G401 (cell line): ENCODE data around the gene AFF3. TPM values are rescaled to one million over a fixed set of nuclear protein-coding genes. Genes with fewer than 3 reads are reported as not detected.
"Not testable (repeated sequence)": the region's sequence is repeated elsewhere in the genome, so short reads cannot be mapped to it uniquely, and the experiment has no call there.

ENCODE experiments used
- DNase-seq: peaks from one replicate; pipeline ENCODE4 v3.0.0-alpha.2; 2015; ENCODE audit warnings: low spot score
- in situ Hi-C: cut with HindIII; loops from 2 replicates; pipeline ENCODE4 v1.10.0; 2016; ENCODE audit warnings: low sequenced_read_pairs, mixed read lengths
- total RNA-seq: library from RNA; depleted of rRNA; stranded (reverse); fragments of >200 nt; shearing (Covaris generic); gene quantifications from 2 replicates; pipeline ENCODE4 v1.2.3, GENCODE V29; 2014

Gene AFF3
- total RNA-seq, 1 experiment from 2014 or later, result 3.0 TPM

DNA sequence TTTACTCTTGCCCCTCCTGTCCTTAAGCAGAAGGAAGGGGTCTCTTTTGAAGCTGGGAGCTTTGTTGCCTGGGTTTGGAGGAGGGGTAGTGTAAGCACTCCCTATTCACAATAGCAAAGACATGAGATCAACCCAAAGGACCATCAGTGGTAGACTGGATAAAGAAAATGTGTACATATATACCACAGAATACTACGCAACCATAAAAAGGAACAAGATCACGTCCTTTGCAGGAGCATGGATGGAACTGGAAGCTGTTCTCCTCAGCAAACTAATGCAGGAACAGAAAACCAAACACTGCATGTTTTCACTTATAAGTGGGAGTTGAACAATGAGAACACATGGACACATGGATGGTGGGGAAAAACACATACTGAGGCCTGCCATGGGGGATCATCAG, 371.5 kb downstream of the AFF3 start:
- no peak for DNase-seq
- in situ Hi-C loops, result no loop called here

GRCh38 chr2:99765731-99766318, 376.6 kb downstream of the AFF3 start:
- no peak for DNase-seq
- in situ Hi-C loops, result no loop called here

DNA sequence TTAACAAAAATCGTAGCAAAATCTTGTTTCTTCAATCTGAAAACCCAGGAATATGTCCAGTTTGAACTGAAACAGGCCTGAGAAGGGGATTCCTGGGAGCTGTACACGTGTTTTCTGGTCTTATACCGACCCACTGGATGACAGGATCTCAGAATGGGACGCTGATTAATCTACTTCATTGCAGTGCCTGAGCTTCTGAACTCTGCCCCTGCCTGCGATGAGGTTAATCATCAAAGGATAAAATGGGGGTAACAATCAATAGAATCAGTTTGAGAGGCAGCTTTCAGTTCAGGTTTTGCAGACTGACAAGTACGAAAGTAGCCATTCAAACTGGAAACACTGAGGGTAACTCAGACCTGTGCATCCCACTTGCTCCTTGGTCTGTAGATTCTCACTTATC, 378.6 kb downstream of the AFF3 start:
- in situ Hi-C loops, result no loop called here
- no peak for DNase-seq

GRCh38 chr2:99762714-99763113, 379.7 kb downstream of the AFF3 start:
- no peak for DNase-seq
- in situ Hi-C loops, result no loop called here

- in situ Hi-C loops, result no loop called here
- DNase-seq, result no peak
Observed at GRCh38 chr2:99757611-99758114, 384.7 kb downstream of the AFF3 start.

DNA sequence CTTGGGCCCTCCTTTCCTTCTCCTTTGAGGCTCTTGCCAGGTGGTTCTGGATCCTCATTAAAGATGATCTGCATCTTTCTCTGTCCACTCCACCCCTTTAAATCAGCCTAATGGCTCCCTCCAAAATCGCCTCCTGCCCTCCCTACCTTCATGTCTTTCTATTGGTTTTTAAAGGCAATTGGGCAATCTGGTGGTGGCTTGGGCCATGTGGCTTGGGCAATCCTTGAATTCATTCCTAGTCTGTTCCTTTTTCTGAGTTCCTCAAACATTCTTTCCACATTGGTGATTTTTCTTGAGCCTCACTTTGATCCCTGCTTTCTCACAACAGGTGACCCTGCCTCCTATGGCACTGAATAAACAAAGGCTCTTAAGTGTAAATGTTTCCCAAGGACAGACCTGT, 386.3 kb downstream of the AFF3 start:
- in situ Hi-C loops, result no loop called here
- no peak for DNase-seq

DNA sequence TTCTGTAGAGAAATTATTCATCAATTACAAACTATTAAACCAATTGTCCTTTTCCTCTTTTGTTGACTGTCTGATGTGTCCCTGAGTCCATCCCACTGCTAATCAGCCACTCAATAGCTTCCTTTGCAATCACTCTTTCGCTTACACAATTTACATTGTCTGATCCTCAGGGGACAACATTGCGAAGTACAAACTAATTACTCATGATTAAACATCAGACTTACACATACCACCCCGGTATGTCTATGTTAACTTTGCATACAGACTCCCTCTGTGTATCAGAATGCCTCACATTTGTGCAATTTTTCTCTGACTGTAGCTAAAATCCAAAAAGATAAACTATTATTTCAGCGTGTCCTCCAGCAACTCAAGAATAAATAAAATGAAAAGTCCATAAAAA, 388.2 kb downstream of the AFF3 start:
- DNase-seq, result no peak
- in situ Hi-C loops, result no loop called here

GRCh38 chr2:99753505-99753904, 388.9 kb downstream of the AFF3 start:
- no peak for DNase-seq
- in situ Hi-C loops, result no loop called here

GRCh38 chr2:99748344-99748743, 394.0 kb downstream of the AFF3 start:
- DNase-seq, result no peak
- in situ Hi-C loops, result no loop called here

- DNase-seq, result no peak
- in situ Hi-C loops, result no loop called here
Observed at GRCh38 chr2:99747842-99748241, 394.5 kb downstream of the AFF3 start.

- DNase-seq, result no peak
- in situ Hi-C loops, result no loop called here
Observed at GRCh38 chr2:99743146-99743545, 399.2 kb downstream of the AFF3 start.

DNA sequence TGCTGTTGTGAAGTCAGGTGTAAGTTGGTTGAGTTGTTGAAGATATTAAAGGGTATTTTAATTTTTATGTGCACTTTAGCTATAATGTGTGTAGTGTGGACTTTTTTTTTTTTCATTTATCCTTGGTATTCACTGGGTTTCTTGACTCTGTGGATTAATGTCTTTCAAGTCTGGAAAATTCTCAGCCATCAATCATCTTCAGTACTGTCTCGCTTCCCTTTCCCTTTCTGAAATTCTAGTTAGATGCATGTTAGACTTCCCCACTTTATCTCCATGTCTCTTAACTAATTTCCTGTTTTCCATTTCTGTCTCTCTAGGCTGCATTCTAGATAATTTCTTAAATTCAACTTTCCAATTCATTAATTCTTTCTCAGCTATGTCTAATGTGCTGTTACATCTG, 404.9 kb downstream of the AFF3 start:
- no peak for DNase-seq
- in situ Hi-C loops, result no loop called here

DNA sequence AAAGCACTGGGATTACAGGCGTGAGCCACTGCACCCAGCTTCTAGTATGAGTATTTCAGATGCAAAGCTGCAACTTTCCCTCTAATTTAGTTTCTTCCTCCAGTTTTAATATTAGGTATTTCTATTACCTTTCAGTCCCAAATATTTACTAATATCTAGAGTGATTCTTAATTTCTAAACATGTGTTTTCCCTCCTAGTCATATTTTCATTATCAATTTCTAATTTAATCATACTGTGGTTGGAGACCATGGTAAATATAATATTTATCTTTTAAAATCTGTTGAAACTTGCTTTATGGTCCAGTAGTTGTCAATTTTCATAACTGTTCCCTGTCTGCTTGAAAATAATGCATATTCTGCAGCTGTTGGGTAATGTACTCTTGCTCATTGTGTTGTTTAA, 406.6 kb downstream of the AFF3 start:
- in situ Hi-C loops, result no loop called here
- DNase-seq, result no peak

- DNase-seq, in situ Hi-C loops: not testable (repeated sequence)
Observed at GRCh38 chr2:99735314-99735713, 407.1 kb downstream of the AFF3 start.

DNA sequence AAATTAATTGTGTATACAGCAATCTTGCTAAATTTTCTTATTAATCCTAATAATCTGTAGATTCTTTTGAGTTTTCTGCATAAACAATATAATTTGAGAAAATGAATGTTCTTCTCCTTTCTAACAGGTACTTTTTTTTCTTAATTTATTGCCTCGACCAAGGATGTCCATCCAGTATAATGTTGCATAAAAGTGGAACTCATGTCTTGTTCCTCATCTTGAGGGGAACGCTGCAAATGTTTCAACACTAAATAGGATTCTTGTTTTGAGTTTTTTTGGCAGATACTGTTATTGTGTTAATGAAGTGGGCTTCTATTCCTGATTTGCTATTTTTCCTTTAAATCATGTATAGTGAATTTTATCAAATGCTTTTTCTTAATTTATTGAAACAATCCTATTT, 408.2 kb downstream of the AFF3 start:
- no peak for DNase-seq
- in situ Hi-C loops, result no loop called here

- no peak for DNase-seq
- in situ Hi-C loops, result no loop called here
Observed at GRCh38 chr2:99729104-99730025, 413.0 kb downstream of the AFF3 start.

DNA sequence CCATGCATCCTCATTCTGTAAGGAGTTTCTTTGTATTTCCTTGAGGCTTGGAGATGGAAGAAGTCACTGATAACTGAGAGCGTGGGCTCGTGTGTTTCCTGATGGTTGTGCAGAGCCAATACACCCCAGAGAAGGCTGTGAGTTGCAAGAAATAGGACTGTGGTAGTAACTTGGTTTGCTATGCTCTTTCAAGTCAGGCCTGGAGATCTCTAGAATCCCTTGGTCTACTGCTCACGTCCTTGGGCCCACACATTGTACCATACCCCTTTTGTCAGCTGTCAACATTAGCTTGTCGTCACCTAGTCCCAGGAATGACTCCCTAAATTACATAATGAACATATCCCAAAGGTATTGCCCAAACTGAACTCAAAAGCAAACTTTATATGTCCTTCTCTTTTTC, 414.2 kb downstream of the AFF3 start:
- in situ Hi-C loops, result no loop called here
- DNase-seq, result no peak

- DNase-seq, result no peak
- in situ Hi-C loops, result no loop called here
Observed at GRCh38 chr2:99727199-99727598, 415.2 kb downstream of the AFF3 start.

DNA sequence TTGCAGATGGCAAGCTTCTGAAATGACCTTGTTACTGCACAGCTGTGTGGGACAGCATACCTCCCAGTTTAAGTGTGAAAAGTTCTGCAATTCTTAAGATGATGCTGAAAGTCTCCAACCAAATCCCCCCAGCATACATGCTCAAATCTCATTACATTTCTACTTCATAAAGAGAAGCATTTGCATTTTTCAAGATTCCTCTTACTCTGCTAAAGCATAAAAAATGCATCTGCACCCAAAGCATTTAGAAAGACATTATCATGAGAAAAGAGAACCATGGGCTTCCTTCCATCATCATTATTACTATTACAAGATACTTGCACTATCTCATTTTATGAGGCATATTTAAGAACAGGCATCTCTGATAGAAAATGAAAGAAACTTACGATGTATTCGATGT, 415.7 kb downstream of the AFF3 start:
- in situ Hi-C loops, result no loop called here
- no peak for DNase-seq

- DNase-seq, result no peak
- in situ Hi-C loops, result no loop called here
Observed at GRCh38 chr2:99725820-99726219, 416.6 kb downstream of the AFF3 start.

DNA sequence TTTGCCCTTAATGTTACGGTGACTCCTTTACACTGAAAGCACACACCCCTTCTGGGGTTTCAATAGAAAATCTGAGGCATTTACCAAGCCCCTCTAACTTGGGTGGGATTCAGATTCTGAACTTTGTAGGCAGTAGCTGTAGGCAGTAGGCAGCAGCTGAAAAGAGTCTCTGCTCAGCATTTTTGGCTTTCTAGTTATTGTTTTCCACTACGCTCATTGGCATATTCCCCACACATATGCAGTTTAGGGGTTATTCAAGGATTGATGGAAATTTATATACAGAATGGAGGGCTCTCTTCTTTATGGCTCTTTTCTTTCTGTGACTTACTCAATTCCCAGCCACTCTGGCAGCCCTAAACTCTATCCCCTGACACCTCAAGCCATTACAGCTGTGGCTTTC, 419.9 kb downstream of the AFF3 start:
- DNase-seq, result no peak
- in situ Hi-C loops, result no loop called here
